Measurements from ENCODE around the gene IER3. TPM values are rescaled to one million over a fixed set of nuclear protein-coding genes. Genes with fewer than 3 reads are reported as not detected.

IER3 gene
- polyA plus RNA-seq, 1 experiment: 85.2 TPM

- ChIA-PET CTCF (no interaction called here), POLR2A (no interaction called here)
- Histone ChIP-seq H3K27ac (ENCODE audit: low read depth, low read length) (no peak overlapping the region), H3K27me3 (ENCODE audit: control insufficient read depth, insufficient read depth, low read length) (no peaks in the 10 kb centered on the region), H3K9me3 (ENCODE audit: control insufficient read depth, insufficient read depth, low read length) (no peaks in the 10 kb centered on the region), H3K4me3 (ENCODE audit: low read depth, low read length) (no peak overlapping the region)
- no peak for DNase-seq (ENCODE audit: low read depth, low spot score)
- TF ChIP-seq CTCF (IDR thresholded peaks at IDR 0.05; ENCODE audit: low read depth, low read length): no peak
These were observed 41.3 kb downstream of the IER3 start for GRCh38 chr6:30703011-30703410.

- Histone ChIP-seq H3K9me3 (ENCODE audit: control insufficient read depth, insufficient read depth, low read length) (no peaks in the 10 kb centered on the region), H3K27ac (ENCODE audit: low read depth, low read length) (no peak overlapping the region), H3K27me3 (ENCODE audit: control insufficient read depth, insufficient read depth, low read length) (no peaks in the 10 kb centered on the region), H3K4me3 (ENCODE audit: low read depth, low read length) (no peak overlapping the region)
- DNase-seq (ENCODE audit: low read depth, low spot score): no peak
- no peak for TF ChIP-seq CTCF (IDR thresholded peaks at IDR 0.05; ENCODE audit: low read depth, low read length)
- ChIA-PET POLR2A (interaction anchor here (0.7 kb wide), 1 partner anchor 9 kb away, joined by 3 read pairs; no protein-coding TSS in a partner anchor), CTCF (interaction anchor here (0.7 kb wide), 1 partner anchor 21 kb away, joined by 3 read pairs; no protein-coding TSS in a partner anchor)
These were observed 44.0 kb downstream of the IER3 start for GRCh38 chr6:30700340-30700739.

GRCh38 chr6:30696432-30696831 lies 47.9 kb downstream of the IER3 start:
- ChIA-PET POLR2A (interaction anchor here (1.1 kb wide), 1 partner anchor 23 kb away, joined by 3 read pairs; no protein-coding TSS in a partner anchor), CTCF (no interaction called here)

More at GRCh38 chr6:30696432-30696831, 47.9 kb downstream of the IER3 start:
- no peak for TF ChIP-seq CTCF (IDR thresholded peaks at IDR 0.05; ENCODE audit: low read depth, low read length)
- H3K27me3 ChIP-seq (ENCODE audit: control insufficient read depth, insufficient read depth, low read length): no peaks in the 10 kb centered on the region
- no peaks in the 10 kb centered on the region for H3K9me3 ChIP-seq (ENCODE audit: control insufficient read depth, insufficient read depth, low read length)
- H3K4me3 ChIP-seq (ENCODE audit: low read depth, low read length): no peak overlapping the region
- no peak overlapping the region for H3K27ac ChIP-seq (ENCODE audit: low read depth, low read length)
- DNase-seq (ENCODE audit: low read depth, low spot score): no peak

Small RNA genes within 50 kb of the gene (small RNA-seq; reads per million reads assigned to genes)
- gene RF00019 (ENCODE audit: insufficient read length, low read depth) (not detected), gene RN7SL353P (ENCODE audit: insufficient read length, low read depth) (not detected)

Other genes starting within 250 kb of the IER3 start
- 41.7 and 50.0 TPM in 2 replicates for gene GNL1, start 188.1 kb downstream of the IER3 start, polyA plus RNA-seq (2011; rRNA removed)
- gene PRR3, start 187.3 kb downstream of the IER3 start, polyA plus RNA-seq (2011; rRNA removed): 26.8 and 27.3 TPM in 2 replicates
- 32.3 and 38.7 TPM in 2 replicates for gene ABCF1, start 173.1 kb downstream of the IER3 start, polyA plus RNA-seq (2011; rRNA removed)
- 32.9 and 43.2 TPM in 2 replicates for gene PPP1R10, start 127.3 kb downstream of the IER3 start, polyA plus RNA-seq (2011; rRNA removed)
- gene MRPS18B, start 126.7 kb downstream of the IER3 start, polyA plus RNA-seq (2011; rRNA removed): 56.6 and 59.8 TPM in 2 replicates
- 10.8 and 13.1 TPM in 2 replicates for gene ATAT1, start 117.7 kb downstream of the IER3 start, polyA plus RNA-seq (2011; rRNA removed)
- 5.1 and 5.5 TPM in 2 replicates for gene C6orf136, start 97.4 kb downstream of the IER3 start, polyA plus RNA-seq (2011; rRNA removed)
- 27.6 and 31.9 TPM in 2 replicates for gene DHX16, start 71.5 kb downstream of the IER3 start, polyA plus RNA-seq (2011; rRNA removed)
- 83.2 and 89.6 TPM in 2 replicates for gene PPP1R18, start 57.9 kb downstream of the IER3 start, polyA plus RNA-seq (2011; rRNA removed)
- 14.6 and 17.4 TPM in 2 replicates for gene NRM, start 53.6 kb downstream of the IER3 start, polyA plus RNA-seq (2011; rRNA removed)
- gene MDC1, start 27.3 kb downstream of the IER3 start, polyA plus RNA-seq (2011; rRNA removed): 4.1 and 6.8 TPM in 2 replicates
- gene TUBB, start 24.2 kb downstream of the IER3 start, polyA plus RNA-seq (2011; rRNA removed): 1,457 and 1,715 TPM in 2 replicates
- gene FLOT1, start 1.9 kb downstream of the IER3 start, polyA plus RNA-seq (2011; rRNA removed): 155 and 156 TPM in 2 replicates
- 9.9 and 13.3 TPM in 2 replicates for gene DDR1, start 140.0 kb upstream of the IER3 start, polyA plus RNA-seq (2011; rRNA removed)
- 31.9 and 33.0 TPM in 2 replicates for gene GTF2H4, start 163.7 kb upstream of the IER3 start, polyA plus RNA-seq (2011; rRNA removed)
- gene VARS2, start 169.7 kb upstream of the IER3 start, polyA plus RNA-seq (2011; rRNA removed): 10.3 and 12.2 TPM in 2 replicates
- gene SFTA2, start 187.6 kb upstream of the IER3 start, polyA plus RNA-seq (2011; rRNA removed): not detected in 2 replicates
- gene MUCL3, start 196.4 kb upstream of the IER3 start, polyA plus RNA-seq (2011; rRNA removed): not detected in 2 replicates
- not detected in 2 replicates for gene MUC21, start 239.2 kb upstream of the IER3 start, polyA plus RNA-seq (2011; rRNA removed)

All from AG04450 (cell line).